GM23338 (cell line): ENCODE measurements around the gene RRBP1. TPM values are rescaled to one million over a fixed set of nuclear protein-coding genes. Genes with fewer than 3 reads are reported as not detected.

ENCODE experiments used
- ATAC-seq: fragments of 200-7000 bp; cut with Tn5 transposase; 3 replicates; pipeline ENCODE4 v1.9.1; 2020
- DNase-seq: peaks from one replicate; pipeline ENCODE4 v3.0.0-alpha.2; 2015; ENCODE audit warnings: low spot score
- H2AFZ ChIP-seq: fragments of 200-600 bp; sonication (generic); 2 replicates; pipeline ENCODE4 v1.8.0; 2016; ENCODE audit warnings: antibody characterized with exemption, mild to moderate bottlenecking, moderate library complexity
- H3F3A ChIP-seq: fragments of 200-600 bp; sonication (generic); replicated peaks from 2 replicates; pipeline ENCODE4 v1.8.0; 2017; ENCODE audit warnings: antibody characterized with exemption, mixed run types, low read depth
- H3K27ac ChIP-seq: fragments of 200-600 bp; sonication (generic); 2 replicates; pipeline ENCODE4 v1.6.1; 2016; ENCODE audit warnings: low read depth
- H3K27me3 ChIP-seq: fragments of 200-600 bp; sonication (generic); 2 replicates; pipeline ENCODE4 v1.8.0; 2016; ENCODE audit warnings: mild to moderate bottlenecking, mixed run types, moderate library complexity; ENCODE audit not compliant: insufficient read depth
- H3K36me3 ChIP-seq: fragments of 200-600 bp; sonication (generic); 2 replicates; pipeline ENCODE4 v1.8.0; 2016; ENCODE audit warnings: mild to moderate bottlenecking; ENCODE audit not compliant: insufficient read depth
- H3K4me1 ChIP-seq: fragments of 200-600 bp; sonication (generic); 2 replicates; pipeline ENCODE4 v1.8.0; 2016; ENCODE audit warnings: mild to moderate bottlenecking, moderate library complexity; ENCODE audit not compliant: insufficient read depth
- H3K4me2 ChIP-seq: fragments of 200-600 bp; sonication (generic); 2 replicates; pipeline ENCODE4 v1.7.1; 2017; ENCODE audit warnings: mixed run types
- H3K4me3 ChIP-seq: fragments of 200-600 bp; sonication (generic); 2 replicates; pipeline ENCODE4 v1.6.1; 2016; ENCODE audit warnings: mixed run types
- H3K79me2 ChIP-seq: fragments of 200-600 bp; sonication (generic); replicated peaks from 2 replicates; pipeline ENCODE4 v1.8.0; 2017; ENCODE audit warnings: mild to moderate bottlenecking; ENCODE audit not compliant: insufficient read depth
- H3K9me2 ChIP-seq: fragments of 200-600 bp; sonication (generic); 2 replicates; pipeline ENCODE4 v1.8.0; 2017; ENCODE audit not compliant: insufficient read depth
- H4K20me1 ChIP-seq: fragments of 200-600 bp; sonication (generic); replicated peaks from 2 replicates; pipeline ENCODE4 v1.8.0; 2017; ENCODE audit warnings: mild to moderate bottlenecking; ENCODE audit not compliant: insufficient read depth
- H3K27ac Mint-ChIP-seq: 2 replicates; pipeline ENCODE4 v1.8.0; 2020; ENCODE audit warnings: inconsistent platforms, mild to moderate bottlenecking, moderate library complexity, mixed read lengths
- H3K27me3 Mint-ChIP-seq: 3 replicates; pipeline ENCODE4 v1.8.0; 2022; ENCODE audit warnings: low read depth, mild to moderate bottlenecking, moderate library complexity, mixed read lengths, inconsistent platforms; ENCODE audit not compliant: insufficient read depth, poor library complexity
- H3K36me3 Mint-ChIP-seq: 3 replicates; pipeline ENCODE4 v1.8.0; 2021; ENCODE audit warnings: low read depth, mild to moderate bottlenecking, inconsistent platforms, moderate library complexity, mixed read lengths
- H3K4me1 Mint-ChIP-seq: 3 replicates; pipeline ENCODE4 v1.8.0; 2020; ENCODE audit warnings: mild to moderate bottlenecking, inconsistent platforms, mixed read lengths
- H3K4me3 Mint-ChIP-seq: 3 replicates; pipeline ENCODE4 v1.8.0; 2021; ENCODE audit warnings: moderate library complexity, mild to moderate bottlenecking, inconsistent platforms, mixed read lengths
- H3K9me3 Mint-ChIP-seq: 3 replicates; pipeline ENCODE4 v1.8.0; 2020; ENCODE audit warnings: moderate library complexity, mild to moderate bottlenecking, inconsistent platforms, mixed read lengths
- CTCF ChIP-seq, 2 experiments: fragments of 200-600 bp in 1 of 2; sonication (generic) in 1 of 2; conservative IDR thresholded peaks; 2 replicates each; pipeline versions ENCODE4 v1.5.1 to v1.6.1; 2016 to 2017; ENCODE audit warnings: antibody characterized with exemption in 2 of 2, low read depth in 2 of 2, mild to moderate bottlenecking in 2 of 2, moderate library complexity in 1 of 2
- ETS1 ChIP-seq: IDR thresholded peaks from 2 replicates; pipeline ENCODE4 v1.6.1; 2016; ENCODE audit warnings: antibody characterized with exemption
- EZH2phosphoT487 ChIP-seq: fragments of 200-600 bp; sonication (generic); IDR thresholded peaks from one replicate; pipeline ENCODE4 v1.8.1; 2018; ENCODE audit warnings: antibody characterized with exemption; ENCODE audit not compliant: unreplicated experiment
- JUNB ChIP-seq: IDR thresholded peaks from one replicate; pipeline ENCODE4 v1.6.1; 2016; ENCODE audit warnings: antibody characterized with exemption; ENCODE audit not compliant: unreplicated experiment
- NANOG ChIP-seq: IDR thresholded peaks from 2 replicates; pipeline ENCODE4 v1.6.1; 2016; ENCODE audit warnings: antibody characterized with exemption, borderline replicate concordance
- POLR2AphosphoS5 ChIP-seq: IDR thresholded peaks from 2 replicates; pipeline ENCODE4 v1.6.1; 2016; ENCODE audit warnings: antibody characterized with exemption, low read depth
- REST ChIP-seq: IDR thresholded peaks from one replicate; pipeline ENCODE4 v1.6.1; 2018; ENCODE audit warnings: antibody characterized with exemption; ENCODE audit not compliant: unreplicated experiment
- STAT1 ChIP-seq: IDR thresholded peaks from one replicate; pipeline ENCODE4 v1.6.1; 2016; ENCODE audit warnings: antibody characterized with exemption; ENCODE audit not compliant: unreplicated experiment
- ZNF114 ChIP-seq: fragments of 250-450 bp; sonication (Bioruptor Pico); IDR thresholded peaks from 2 replicates; pipeline ENCODE4 v1.5.0; 2020; ENCODE audit warnings: mild to moderate bottlenecking, moderate library complexity
- ZNF331 ChIP-seq: fragments of 250-450 bp; sonication (Bioruptor Pico); IDR thresholded peaks from 2 replicates; pipeline ENCODE4 v1.5.0; 2020; ENCODE audit warnings: low read depth, mild to moderate bottlenecking, moderate library complexity
- ZNF462 ChIP-seq: fragments of 250-450 bp; sonication (Bioruptor Pico); IDR thresholded peaks from 2 replicates; pipeline ENCODE4 v1.5.0; 2020; ENCODE audit warnings: mild to moderate bottlenecking, moderate library complexity
- polyA plus RNA-seq: library from polyadenylated mRNA; unstranded; fragments of >200 nt; fragmentation: Nextera tagmentation; extraction: Ambion mirVana; gene quantifications from 2 replicates; pipeline ENCODE4 v1.2.1, GENCODE V29; 2016
- total RNA-seq: library from RNA; depleted of rRNA; stranded (reverse); fragments of >200 nt; shearing (Covaris generic); gene quantifications from 2 replicates; pipeline ENCODE4 v1.2.3, GENCODE V29; 2014

Gene RRBP1
- total and polyA plus RNA-seq, 2 experiments from 2014 or later, result 105 to 113 TPM

GRCh38 chr20:17587824-17588223 lies 94.2 kb downstream of the RRBP1 start:
- peaks cover 9% of the 10 kb centered on the region; the same call in 1 of the 2 replicates for H3K4me1 ChIP-seq
- peaks cover 2% of the 10 kb centered on the region; the same call in 1 of the 3 replicates for H3K36me3 Mint-ChIP-seq
- no peak overlapping the region for H3K27ac ChIP-seq
- no peaks in the 10 kb centered on the region for H3F3A ChIP-seq
- H3K27me3 Mint-ChIP-seq, result no peaks in the 10 kb centered on the region
- H3K79me2 ChIP-seq, result peaks cover 99% of the 10 kb centered on the region
- peaks cover 11% of the 10 kb centered on the region; the same call in 1 of the 2 replicates for H4K20me1 ChIP-seq
- H3K27ac Mint-ChIP-seq, result no peak overlapping the region
- H3K4me3 Mint-ChIP-seq, result no peak overlapping the region
- H3K9me3 Mint-ChIP-seq, result no peaks in the 10 kb centered on the region
- no peak overlapping the region for H3K4me2 ChIP-seq
- no peak for TF ChIP-seq ZNF331
- no peak for TF ChIP-seq JUNB
- TF ChIP-seq CTCF (conservative IDR thresholded peaks at IDR 0.05; ENCODE audit: low read depth in 2 of 2), result no peak
- no peak for TF ChIP-seq POLR2AphosphoS5
- no peak for TF ChIP-seq NANOG
- TF ChIP-seq ZNF462 (CRISPR knock-in tag), result no peak
- no peak for TF ChIP-seq STAT1
- TF ChIP-seq REST, result no peak
- TF ChIP-seq ZNF114, result no peak
- no peak for TF ChIP-seq EZH2phosphoT487
- no peak for TF ChIP-seq ETS1
- no peaks in the 10 kb centered on the region for H3K9me2 ChIP-seq
- no peak overlapping the region for H2AFZ ChIP-seq
- no peaks in the 10 kb centered on the region for H3K27me3 ChIP-seq
- no peak overlapping the region for H3K4me3 ChIP-seq
- ATAC-seq, result no peak
- DNase-seq, result no peak
- H3K4me1 Mint-ChIP-seq, result peaks cover 10% of the 10 kb centered on the region
- H3K36me3 ChIP-seq, result no peaks in the 10 kb centered on the region
